AG04449 (cell line): ENCODE results near the gene SLC30A7.
"Not testable (repeated sequence)": the region's sequence is repeated elsewhere in the genome, so short reads cannot be mapped to it uniquely, and the experiment has no call there.

Experiments used
- CTCF ChIA-PET: fragments of 350-600 bp; formaldehyde crosslinking; extraction: SDS; loops from one replicate; lab custom pipeline; 2021; ENCODE audit warnings: antibody characterized with exemption; lab: Yijun Ruan, JAX
- POLR2A ChIA-PET: fragments of 400-600, 350-600 bp; formaldehyde crosslinking; extraction: SDS; loops from one replicate; lab custom pipeline; 2020; ENCODE audit warnings: antibody characterized with exemption, inconsistent platforms; lab: Yijun Ruan, JAX
- DNase-seq: peaks from one replicate; pipeline ENCODE4 v3.0.0-alpha.2; 2010; ENCODE audit warnings: low read depth, low spot score
- H3K4me3 ChIP-seq: 2 replicates; pipeline ENCODE4 v1.5.1; 2011; ENCODE audit warnings: low read depth, mild to moderate bottlenecking, control low read depth, low read length
- CTCF ChIP-seq: IDR thresholded peaks from one replicate; pipeline ENCODE4 v1.5.1; 2011; ENCODE audit warnings: mild to moderate bottlenecking, moderate library complexity, low read length, control low read depth, inconsistent platforms; ENCODE audit not compliant: insufficient read depth; ENCODE audit errors: missing control alignments

Gene SLC30A7

GRCh38 chr1:100895540-100896480, at the start of gene SLC30A7:
TSS of gene SLC30A7 (plus strand) at chr1:100896090. CDS start at chr1:100896263, 173 bp downstream.
- TF ChIP-seq CTCF: no peak
- CTCF ChIA-PET: interaction anchor here (1.0 to 2.1 kb wide), 6 partner anchors 9 to 432 kb away, joined by 3 to 8 read pairs (median 4); no protein-coding TSS in a partner anchor
- peak; percentile 36 for DNase-seq
- H3K4me3 ChIP-seq: peak within 1 kb of the TSS; percentile 89
- POLR2A ChIA-PET: interaction anchor here (0.6 kb wide), 1 partner anchor 138 kb away, joined by 3 read pairs; no protein-coding TSS in a partner anchor

GRCh38 chr1:100847361-100848082, 48.4 kb upstream of the SLC30A7 start:
- POLR2A ChIA-PET: no interaction called here
- no peak overlapping the region for H3K4me3 ChIP-seq
- DNase-seq: no peak
- CTCF ChIA-PET: interaction anchor here (1.2 kb wide), 1 partner anchor 386 kb away, joined by 3 read pairs; no protein-coding TSS in a partner anchor
- TF ChIP-seq CTCF: no peak

GRCh38 chr1:100851726-100852125, 44.2 kb upstream of the SLC30A7 start:
- CTCF ChIA-PET: interaction anchor here (1.9 kb wide), 1 partner anchor 395 kb away, joined by 5 read pairs; no protein-coding TSS in a partner anchor
- POLR2A ChIA-PET: no interaction called here
- TF ChIP-seq CTCF: no peak
- no peak for DNase-seq
- no peak overlapping the region for H3K4me3 ChIP-seq

- DNase-seq: no peak
- TF ChIP-seq CTCF: no peak
- ChIA-PET CTCF (interaction anchor here (1.6 to 1.9 kb wide), 2 partner anchors 245 to 397 kb away, joined by 3 to 5 read pairs; no protein-coding TSS in a partner anchor), POLR2A (no interaction called here)
- H3K4me3 ChIP-seq: no peak overlapping the region
Observed at GRCh38 chr1:100852976-100853375, 42.9 kb upstream of the SLC30A7 start.

GRCh38 chr1:100855116-100855515, 40.8 kb upstream of the SLC30A7 start:
- CTCF ChIA-PET: interaction anchor here (1.4 to 2.5 kb wide), 3 partner anchors 9 to 392 kb away, joined by 3 to 11 read pairs (median 7); no protein-coding TSS in a partner anchor
- H3K4me3 ChIP-seq, POLR2A ChIA-PET: not testable (repeated sequence)
- DNase-seq: peak; percentile 46

GRCh38 chr1:100860397-100860991, 35.4 kb upstream of the SLC30A7 start:
- no peak overlapping the region for H3K4me3 ChIP-seq
- ChIA-PET POLR2A (no interaction called here), CTCF (interaction anchor here (0.8 to 1.5 kb wide), 3 partner anchors 8 to 399 kb away, joined by 3 to 4 read pairs (median 3); no protein-coding TSS in a partner anchor)
- no peak for DNase-seq
- TF ChIP-seq CTCF: no peak
